Thoracic aorta (tissue), 2 donors: Measurements from ENCODE around the gene CTNNA2. TPM values are rescaled to one million over a fixed set of nuclear protein-coding genes. Genes with fewer than 3 reads are reported as not detected.

Experiments
- ATAC-seq: fragments of 150-250 bp; one replicate; pipeline ENCODE4 v1.8.0; 2017; ENCODE audit warnings: low read depth; ENCODE audit not compliant: insufficient number of reproducible peaks, low FRiP score
- DNase-seq: peaks from one replicate; pipeline ENCODE4 v3.0.0-alpha.2; 2020; ENCODE audit warnings: low spot score
- H3K27ac ChIP-seq, 2 donors: fragments of 200-600 bp; sonication (generic); 1 replicate in 1 of 2; 2 replicates in 1 of 2; pipeline ENCODE4 v1.5.1; 2016; ENCODE audit warnings: mild to moderate bottlenecking in 2 of 2, moderate library complexity in 2 of 2
- H3K27me3 ChIP-seq: fragments of 200-600 bp; sonication (generic); replicated peaks from 2 replicates; pipeline ENCODE4 v1.6.0; 2016; ENCODE audit warnings: mild to moderate bottlenecking; ENCODE audit not compliant: insufficient read depth
- H3K36me3 ChIP-seq: fragments of 200-600 bp; sonication (generic); one replicate; pipeline ENCODE4 v1.5.1; 2016
- H3K4me1 ChIP-seq, 2 donors: fragments of 200-600 bp; sonication (generic); 1 replicate in 1 of 2; 2 replicates in 1 of 2; pipeline versions ENCODE4 v1.5.1 to v1.6.0; 2016; ENCODE audit warnings: low read depth in 2 of 2, mild to moderate bottlenecking in 1 of 2; ENCODE audit not compliant: control insufficient read depth in 1 of 2
- H3K4me3 ChIP-seq: fragments of 200-600 bp; sonication (generic); 2 replicates; pipeline ENCODE4 v1.5.1; 2016; ENCODE audit warnings: mild to moderate bottlenecking
- H3K9me3 ChIP-seq: fragments of 200-600 bp; sonication (generic); 2 replicates; pipeline ENCODE4 v1.5.1; 2016
- total RNA-seq, 2 donors: library from RNA; depleted of rRNA; stranded (reverse); fragments of >200 nt; gene quantifications; one replicate each; pipeline versions ENCODE4 v1.1.0 to v1.2.3, GENCODE V29; 2016
- TF ChIP-seq, protein P1 (sequence below): fragments of 200-600 bp; sonication (generic); IDR thresholded peaks from one replicate; pipeline ENCODE4 v1.5.1; 2019; ENCODE audit warnings: antibody characterized with exemption

Gene CTNNA2
- total RNA-seq, 2 donors from 2014 or later: not detected

- Histone ChIP-seq H3K36me3 (no peaks in the 10 kb centered on the region), H3K9me3 (no peaks in the 10 kb centered on the region), H3K27me3 (no peaks in the 10 kb centered on the region), H3K27ac (no peak overlapping the region), H3K4me1 (no peaks in the 10 kb centered on the region), H3K4me3 (no peak overlapping the region)
- ATAC-seq (no peak), DNase-seq (no peak)
- TF ChIP-seq, protein P1, sequence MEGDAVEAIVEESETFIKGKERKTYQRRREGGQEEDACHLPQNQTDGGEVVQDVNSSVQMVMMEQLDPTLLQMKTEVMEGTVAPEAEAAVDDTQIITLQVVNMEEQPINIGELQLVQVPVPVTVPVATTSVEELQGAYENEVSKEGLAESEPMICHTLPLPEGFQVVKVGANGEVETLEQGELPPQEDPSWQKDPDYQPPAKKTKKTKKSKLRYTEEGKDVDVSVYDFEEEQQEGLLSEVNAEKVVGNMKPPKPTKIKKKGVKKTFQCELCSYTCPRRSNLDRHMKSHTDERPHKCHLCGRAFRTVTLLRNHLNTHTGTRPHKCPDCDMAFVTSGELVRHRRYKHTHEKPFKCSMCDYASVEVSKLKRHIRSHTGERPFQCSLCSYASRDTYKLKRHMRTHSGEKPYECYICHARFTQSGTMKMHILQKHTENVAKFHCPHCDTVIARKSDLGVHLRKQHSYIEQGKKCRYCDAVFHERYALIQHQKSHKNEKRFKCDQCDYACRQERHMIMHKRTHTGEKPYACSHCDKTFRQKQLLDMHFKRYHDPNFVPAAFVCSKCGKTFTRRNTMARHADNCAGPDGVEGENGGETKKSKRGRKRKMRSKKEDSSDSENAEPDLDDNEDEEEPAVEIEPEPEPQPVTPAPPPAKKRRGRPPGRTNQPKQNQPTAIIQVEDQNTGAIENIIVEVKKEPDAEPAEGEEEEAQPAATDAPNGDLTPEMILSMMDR: no peak
Observed at GRCh38 chr2:80257450-80257849, 744.6 kb downstream of the CTNNA2 start.

DNA sequence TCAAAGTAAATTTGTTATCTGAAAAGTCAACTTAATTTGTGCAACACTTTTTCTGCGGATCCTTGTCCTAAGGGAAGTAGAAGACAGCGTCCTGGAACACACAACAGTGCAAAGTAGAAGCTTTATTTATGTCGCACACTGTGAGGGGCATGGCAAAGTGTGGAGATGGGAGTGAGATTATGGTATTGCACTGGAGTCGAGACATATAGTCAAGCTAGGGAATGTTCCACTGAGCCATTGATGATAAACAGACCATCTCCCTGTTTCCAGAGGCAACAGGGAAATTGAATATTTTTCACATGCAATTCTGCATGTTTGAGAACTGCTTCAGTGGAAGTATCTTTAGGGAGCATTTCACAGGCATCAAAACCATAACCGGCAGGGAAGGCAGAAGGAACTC lies 745.5 kb downstream of the CTNNA2 start:
- no peaks in the 10 kb centered on the region for H3K27me3 ChIP-seq
- H3K4me1 ChIP-seq: no peaks in the 10 kb centered on the region
- H3K36me3 ChIP-seq: no peaks in the 10 kb centered on the region

GRCh38 chr2:80258793-80259192 lies 745.9 kb downstream of the CTNNA2 start:
- no peak for DNase-seq
- ATAC-seq: no peak
- H3K4me3 ChIP-seq: no peak overlapping the region
- no peaks in the 10 kb centered on the region for H3K9me3 ChIP-seq
- H3K4me1 ChIP-seq: no peaks in the 10 kb centered on the region
- TF ChIP-seq, protein P1: no peak
- H3K27me3 ChIP-seq: no peaks in the 10 kb centered on the region
- H3K27ac ChIP-seq: no peak overlapping the region
- H3K36me3 ChIP-seq: no peaks in the 10 kb centered on the region

More for the DNA sequence above, 745.5 kb downstream of the CTNNA2 start:
- H3K4me3 ChIP-seq: no peak overlapping the region
- no peak for ATAC-seq
- DNase-seq: no peak
- H3K27ac ChIP-seq: no peak overlapping the region
- no peaks in the 10 kb centered on the region for H3K9me3 ChIP-seq
- TF ChIP-seq, protein P1: no peak

DNA sequence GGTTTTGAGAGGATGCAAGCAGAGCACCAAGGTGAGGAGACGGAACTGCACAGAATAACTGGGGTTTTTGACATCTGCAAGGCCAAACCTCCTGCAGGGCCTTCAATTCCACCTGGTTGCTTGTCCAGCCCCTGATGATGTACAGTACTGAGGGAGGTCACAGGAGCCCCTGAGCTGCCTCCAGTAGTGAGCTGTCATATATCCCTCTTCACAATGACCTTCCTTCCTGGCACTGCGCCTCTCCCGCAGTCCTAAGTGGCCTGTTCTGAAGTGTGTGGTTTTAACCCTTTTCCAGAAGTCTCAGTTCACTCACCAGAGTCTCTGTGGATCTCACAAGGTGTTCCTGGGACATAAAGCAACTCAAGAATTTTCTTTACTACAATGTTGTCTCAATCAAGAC lies 746.4 kb downstream of the CTNNA2 start:
- Histone ChIP-seq H3K27me3 (no peaks in the 10 kb centered on the region), H3K4me3 (no peak overlapping the region), H3K9me3 (no peaks in the 10 kb centered on the region), H3K4me1 (no peaks in the 10 kb centered on the region), H3K27ac (no peak overlapping the region), H3K36me3 (no peaks in the 10 kb centered on the region)
- DNase-seq (no peak), ATAC-seq (no peak)
- TF ChIP-seq, protein P1: no peak

- TF ChIP-seq, protein P1: no peak
- no peak for DNase-seq
- Histone ChIP-seq H3K27ac (no peak overlapping the region), H3K4me1 (no peaks in the 10 kb centered on the region), H3K9me3 (no peaks in the 10 kb centered on the region), H3K4me3 (no peak overlapping the region), H3K27me3 (no peaks in the 10 kb centered on the region), H3K36me3 (no peaks in the 10 kb centered on the region)
- ATAC-seq: no peak
Observed at GRCh38 chr2:80266231-80266630, 753.4 kb downstream of the CTNNA2 start.
